ACC112 (cell line): Measurements from ENCODE around the gene MLN.

Experiments
- H2AFZ ChIP-seq: fragments of 200-600 bp; sonication (generic); one replicate; pipeline ENCODE4 v1.6.0; 2017; ENCODE audit warnings: antibody characterized with exemption, low read length; ENCODE audit not compliant: unreplicated experiment
- H3K27ac ChIP-seq: fragments of 200-600 bp; sonication (generic); 2 replicates; pipeline ENCODE4 v1.5.1; 2014; ENCODE audit warnings: low read depth, mild to moderate bottlenecking, antibody characterized with exemption, low read length, moderate library complexity
- H3K27me3 ChIP-seq: fragments of 200-600 bp; sonication (generic); 2 replicates; pipeline ENCODE4 v1.6.1; 2014; ENCODE audit warnings: mild to moderate bottlenecking, antibody characterized with exemption, low read length, moderate library complexity, mixed read lengths; ENCODE audit not compliant: insufficient read depth
- H3K36me3 ChIP-seq: fragments of 200-600 bp; sonication (generic); 2 replicates; pipeline ENCODE4 v1.6.1; 2016; ENCODE audit warnings: mild to moderate bottlenecking, antibody characterized with exemption, low read length, moderate library complexity, mixed read lengths; ENCODE audit not compliant: insufficient read depth
- H3K4me1 ChIP-seq: fragments of 200-600 bp; sonication (generic); one replicate; pipeline ENCODE4 v1.6.1; 2016; ENCODE audit warnings: low read length, mixed read lengths; ENCODE audit not compliant: insufficient read depth, unreplicated experiment, control insufficient read depth
- H3K4me3 ChIP-seq: fragments of 200-600 bp; sonication (generic); 2 replicates; pipeline ENCODE4 v1.5.1; 2014; ENCODE audit warnings: mild to moderate bottlenecking, low read depth, low read length
- H3K79me2 ChIP-seq: fragments of 200-600 bp; sonication (generic); one replicate; pipeline ENCODE4 v1.6.0; 2016; ENCODE audit warnings: low read length; ENCODE audit not compliant: control insufficient read depth, unreplicated experiment, insufficient read depth

The MLN gene

DNA sequence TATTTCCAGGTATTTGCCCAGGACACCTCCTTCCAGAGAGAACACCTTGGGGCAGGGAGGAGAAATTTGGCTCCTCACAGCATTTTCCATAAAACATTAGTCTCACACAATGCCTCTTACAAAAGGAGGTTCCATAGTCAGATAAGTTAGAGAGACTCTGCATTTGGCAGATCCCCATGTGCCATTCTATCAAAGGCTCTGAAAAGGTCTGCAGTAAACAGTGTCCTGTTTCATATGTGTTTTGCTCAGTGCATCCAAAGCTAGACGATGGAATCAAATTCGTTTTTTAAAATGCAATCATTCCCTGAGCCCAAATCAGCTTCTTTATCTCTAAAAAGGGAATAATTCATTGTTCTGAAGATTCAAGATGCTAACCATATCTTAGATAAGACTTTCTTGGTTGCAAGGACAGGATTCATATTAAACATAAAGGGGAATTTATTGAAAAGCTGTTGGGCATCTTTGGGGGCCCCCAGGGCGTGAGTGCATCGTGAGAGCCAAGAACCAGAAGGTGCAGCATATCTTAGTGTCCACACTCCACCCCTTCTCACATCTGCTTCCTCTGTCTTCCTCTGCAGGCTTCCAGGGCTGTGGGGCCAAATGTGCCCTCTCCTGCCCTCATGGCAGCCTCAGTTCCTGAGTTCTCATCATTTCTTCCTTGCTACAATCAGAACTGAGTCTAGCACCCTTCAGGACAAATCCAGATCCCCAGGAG lies 41.4 kb upstream of the MLN start:
- no peaks in the 10 kb centered on the region for H3K27me3 ChIP-seq
- no peak overlapping the region for H3K4me3 ChIP-seq
- H3K79me2 ChIP-seq: no peaks in the 10 kb centered on the region
- no peak overlapping the region for H3K27ac ChIP-seq
- H3K36me3 ChIP-seq: no peaks in the 10 kb centered on the region
- no peak overlapping the region for H2AFZ ChIP-seq
- peaks cover 18% of the 10 kb centered on the region for H3K4me1 ChIP-seq

DNA sequence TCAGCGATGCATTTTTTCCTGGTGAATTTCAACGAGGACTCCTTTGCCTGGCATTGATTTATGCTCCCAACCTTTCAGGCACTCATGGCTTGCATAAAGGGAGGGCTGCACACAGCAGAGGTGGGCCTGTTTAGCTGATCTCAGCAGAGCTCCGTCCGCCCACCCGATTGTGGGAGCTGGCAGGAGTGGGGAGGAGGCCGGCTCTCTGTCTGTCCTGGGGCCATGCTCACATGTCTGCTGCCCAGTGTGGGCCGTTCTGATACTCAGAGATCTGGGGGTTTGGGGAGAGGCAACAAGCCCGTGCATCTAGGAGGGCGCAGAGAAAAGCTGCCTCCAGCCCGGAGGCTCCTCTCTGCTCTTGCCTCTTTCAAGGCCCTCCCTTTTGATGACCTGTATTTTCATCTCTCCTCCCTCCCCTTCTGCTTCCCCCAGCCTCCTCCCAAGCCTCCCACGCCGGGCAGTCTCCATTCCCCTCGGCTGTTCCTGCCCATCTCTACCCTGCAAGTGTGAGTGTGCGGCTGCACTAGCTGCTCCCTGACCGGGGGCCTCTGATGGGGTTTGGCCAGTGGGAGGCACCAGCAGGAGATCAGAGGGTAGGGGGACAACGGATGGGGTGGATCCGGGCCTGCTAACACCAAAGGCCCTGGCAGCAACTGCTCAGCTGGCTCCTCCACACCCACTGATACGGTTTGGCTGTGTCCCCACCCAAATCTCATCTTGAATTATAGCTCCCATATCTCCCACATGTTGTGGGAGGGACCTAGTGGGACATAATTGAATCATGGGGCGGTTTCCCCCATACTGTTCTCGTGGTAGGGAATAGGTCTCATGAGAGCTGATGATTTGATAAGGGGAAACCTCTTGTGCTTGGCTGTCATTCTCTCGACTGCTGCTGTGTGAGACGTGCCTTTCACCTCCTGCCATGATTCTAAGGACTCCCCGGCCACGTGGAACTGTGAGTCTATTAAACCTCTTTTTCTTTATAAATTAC lies 39.6 kb upstream of the MLN start:
- no peaks in the 10 kb centered on the region for H3K79me2 ChIP-seq
- no peak overlapping the region for H3K4me3 ChIP-seq
- no peaks in the 10 kb centered on the region for H3K36me3 ChIP-seq
- peaks cover 35% of the 10 kb centered on the region for H3K4me1 ChIP-seq
- no peak overlapping the region for H2AFZ ChIP-seq
- no peaks in the 10 kb centered on the region for H3K27me3 ChIP-seq
- no peak overlapping the region for H3K27ac ChIP-seq

- Histone ChIP-seq H3K79me2 (no peaks in the 10 kb centered on the region), H2AFZ (no peak overlapping the region), H3K4me1 (peaks cover 42% of the 10 kb centered on the region), H3K27me3 (no peaks in the 10 kb centered on the region), H3K4me3 (no peak overlapping the region), H3K27ac (no peak overlapping the region), H3K36me3 (no peaks in the 10 kb centered on the region)
These were observed 38.1 kb upstream of the MLN start for GRCh38 chr6:33841868-33842267.

DNA sequence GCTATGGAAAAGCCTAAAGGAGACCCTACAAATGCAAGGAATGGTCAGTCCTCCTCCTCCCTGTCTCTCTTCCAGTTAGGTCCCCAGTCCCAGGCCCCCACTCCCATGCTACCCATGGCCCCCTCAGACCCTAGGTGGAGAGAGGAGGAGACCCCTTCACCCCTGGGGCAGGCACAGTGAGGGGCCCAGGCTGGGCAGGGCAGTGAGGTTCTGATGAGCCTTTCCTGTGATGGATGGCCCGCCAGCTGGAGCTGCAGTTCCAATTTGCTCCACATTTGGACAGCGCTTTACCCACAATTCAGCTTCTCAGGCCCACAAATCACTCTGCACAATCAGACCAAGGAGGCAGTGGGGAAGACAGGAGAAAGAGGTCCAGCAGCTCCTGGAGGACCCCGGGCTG lies 37.3 kb upstream of the MLN start:
- peak overlapping the region; percentile 92 for H3K27ac ChIP-seq
- no peak overlapping the region for H2AFZ ChIP-seq
- H3K4me3 ChIP-seq: no peak overlapping the region
- no peaks in the 10 kb centered on the region for H3K36me3 ChIP-seq
- no peaks in the 10 kb centered on the region for H3K27me3 ChIP-seq
- H3K79me2 ChIP-seq: no peaks in the 10 kb centered on the region
- peaks cover 40% of the 10 kb centered on the region for H3K4me1 ChIP-seq

GRCh38 chr6:33840048-33840926 lies 36.5 kb upstream of the MLN start:
- H3K27me3 ChIP-seq: no peaks in the 10 kb centered on the region
- peak overlapping the region; percentile 54 for H2AFZ ChIP-seq
- H3K79me2 ChIP-seq: no peaks in the 10 kb centered on the region
- peak overlapping the region; percentile 27; the same call in 1 of the 2 replicates for H3K4me3 ChIP-seq
- peak overlapping the region; percentile 92 for H3K27ac ChIP-seq
- H3K4me1 ChIP-seq: peaks cover 39% of the 10 kb centered on the region
- H3K36me3 ChIP-seq: no peaks in the 10 kb centered on the region

DNA sequence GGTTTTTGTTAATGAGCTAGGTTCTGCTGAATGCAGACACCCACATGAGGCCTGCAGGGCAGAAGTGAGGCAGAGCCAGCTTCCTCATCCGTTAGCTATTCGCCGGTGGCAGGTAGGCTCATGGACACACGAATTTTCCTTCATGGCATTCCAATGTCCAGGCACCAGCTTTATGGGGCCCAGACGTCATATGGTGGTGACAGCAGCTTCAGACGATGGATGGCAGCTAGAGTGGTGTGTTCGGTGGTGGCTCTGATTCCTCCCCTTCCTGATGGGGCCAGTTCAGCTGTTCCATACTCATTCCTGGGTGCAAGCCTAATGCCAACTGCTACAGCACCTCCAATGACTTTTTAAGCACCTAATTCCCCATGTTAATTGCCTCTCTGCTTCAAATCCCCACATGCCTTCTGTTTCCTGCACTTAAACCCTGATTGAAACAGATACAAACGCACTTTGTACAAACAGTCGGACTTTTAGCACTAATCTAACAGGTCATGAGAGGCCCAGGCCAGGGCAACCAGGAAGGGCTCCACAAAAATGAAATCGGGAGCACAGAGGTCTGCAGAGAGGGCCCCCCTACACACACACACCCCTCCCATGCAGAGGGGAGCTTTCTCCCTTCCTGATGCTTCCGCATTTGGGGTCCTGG lies 35.7 kb upstream of the MLN start:
- Histone ChIP-seq H3K36me3 (no peaks in the 10 kb centered on the region), H3K27ac (peak overlapping the region; percentile 92), H2AFZ (peak overlapping the region; percentile 54), H3K79me2 (no peaks in the 10 kb centered on the region), H3K27me3 (no peaks in the 10 kb centered on the region), H3K4me1 (peaks cover 39% of the 10 kb centered on the region), H3K4me3 (no peak overlapping the region)

GRCh38 chr6:33838983-33839382 lies 35.2 kb upstream of the MLN start:
- Histone ChIP-seq H2AFZ (no peak overlapping the region), H3K27me3 (no peaks in the 10 kb centered on the region), H3K4me1 (peaks cover 39% of the 10 kb centered on the region), H3K4me3 (no peak overlapping the region), H3K27ac (no peak overlapping the region), H3K36me3 (no peaks in the 10 kb centered on the region), H3K79me2 (no peaks in the 10 kb centered on the region)

DNA sequence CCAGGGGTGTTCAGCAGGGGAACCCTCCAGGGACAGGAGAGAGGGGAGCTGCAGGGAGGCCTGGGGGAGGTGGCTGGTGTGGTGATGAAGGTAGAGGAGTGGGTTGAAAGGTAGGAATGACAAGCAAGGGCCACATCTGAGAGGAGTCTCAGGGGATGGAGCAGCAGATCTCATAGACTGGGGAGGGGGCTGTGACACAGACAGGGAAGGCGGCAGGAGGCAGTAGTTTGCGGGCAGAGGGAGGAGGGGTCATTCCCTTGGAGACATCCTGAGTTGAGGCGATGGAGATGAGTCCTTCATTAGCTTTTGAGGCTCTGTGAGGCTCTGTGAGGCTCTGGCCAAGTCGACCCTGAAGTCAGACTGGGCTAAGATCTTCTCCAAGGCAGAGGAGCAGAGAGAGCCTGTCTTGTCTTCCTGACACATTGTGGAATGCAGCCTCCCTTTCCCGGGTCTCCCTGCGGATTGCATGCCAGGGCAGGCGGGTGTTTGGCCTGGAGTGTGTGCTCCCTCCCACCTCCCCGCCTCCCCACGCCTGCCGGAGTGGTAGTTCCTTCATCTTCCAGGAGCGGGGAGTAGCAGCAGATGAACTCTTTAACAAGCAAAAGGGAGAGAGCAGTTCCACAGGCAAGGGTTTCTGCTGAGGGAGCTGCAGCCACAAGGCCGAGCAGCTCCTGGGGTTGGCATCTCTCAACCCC lies 34.3 kb upstream of the MLN start:
- Histone ChIP-seq H3K79me2 (no peaks in the 10 kb centered on the region), H3K27ac (no peak overlapping the region), H3K4me3 (no peak overlapping the region), H3K36me3 (no peaks in the 10 kb centered on the region), H3K4me1 (peaks cover 39% of the 10 kb centered on the region), H3K27me3 (no peaks in the 10 kb centered on the region), H2AFZ (peak overlapping the region; percentile 37)

DNA sequence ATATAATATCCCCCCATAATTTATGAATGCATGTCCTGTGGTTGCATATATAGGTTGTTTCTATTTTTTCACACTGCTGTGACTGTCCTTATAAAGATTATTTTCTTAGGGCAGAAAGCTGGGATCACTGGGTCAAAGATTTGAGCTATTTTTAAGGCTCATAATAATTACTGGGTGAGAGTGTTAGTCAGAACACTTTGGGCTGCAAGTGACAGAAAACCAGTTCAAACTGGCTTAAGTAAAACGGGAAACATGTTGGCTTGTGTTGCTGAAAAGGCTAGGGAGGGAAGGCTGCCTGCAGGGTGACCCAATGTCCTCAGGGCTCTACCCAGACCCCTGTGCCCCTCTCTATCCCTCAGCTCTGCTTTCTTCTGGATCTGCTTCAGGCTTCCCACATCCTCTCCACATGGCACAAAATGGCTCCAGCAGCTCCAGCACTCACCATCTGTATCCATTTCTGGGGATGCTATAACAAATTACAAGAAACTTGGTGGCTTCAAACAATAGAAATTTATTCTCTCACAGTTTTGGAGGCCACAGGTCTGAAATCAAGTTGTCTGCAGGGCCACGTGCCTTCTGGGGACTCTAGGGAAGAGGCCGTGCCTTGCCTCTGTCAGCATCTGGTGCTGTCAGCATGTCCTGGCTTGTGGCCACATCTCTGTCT lies 33.1 kb upstream of the MLN start:
- Histone ChIP-seq H3K27me3 (no peaks in the 10 kb centered on the region), H3K4me3 (no peak overlapping the region), H3K27ac (no peak overlapping the region), H3K4me1 (peaks cover 39% of the 10 kb centered on the region), H2AFZ (no peak overlapping the region), H3K79me2 (no peaks in the 10 kb centered on the region), H3K36me3 (no peaks in the 10 kb centered on the region)
